Stimulated activated CD4-positive, alpha-beta T cell treated with anti-CD3 and anti-CD28 coated beads, TNF-alpha, amount 100 ng/mL, for 24 hours (primary cell): ENCODE data around the gene C16orf74.

Experiments used
- DNase-seq, 3 experiments: peaks; one replicate each; pipeline ENCODE4 v3.0.0-alpha.2; 2020; ENCODE audit warnings: low read depth in 3 of 3

C16orf74 gene

DNA sequence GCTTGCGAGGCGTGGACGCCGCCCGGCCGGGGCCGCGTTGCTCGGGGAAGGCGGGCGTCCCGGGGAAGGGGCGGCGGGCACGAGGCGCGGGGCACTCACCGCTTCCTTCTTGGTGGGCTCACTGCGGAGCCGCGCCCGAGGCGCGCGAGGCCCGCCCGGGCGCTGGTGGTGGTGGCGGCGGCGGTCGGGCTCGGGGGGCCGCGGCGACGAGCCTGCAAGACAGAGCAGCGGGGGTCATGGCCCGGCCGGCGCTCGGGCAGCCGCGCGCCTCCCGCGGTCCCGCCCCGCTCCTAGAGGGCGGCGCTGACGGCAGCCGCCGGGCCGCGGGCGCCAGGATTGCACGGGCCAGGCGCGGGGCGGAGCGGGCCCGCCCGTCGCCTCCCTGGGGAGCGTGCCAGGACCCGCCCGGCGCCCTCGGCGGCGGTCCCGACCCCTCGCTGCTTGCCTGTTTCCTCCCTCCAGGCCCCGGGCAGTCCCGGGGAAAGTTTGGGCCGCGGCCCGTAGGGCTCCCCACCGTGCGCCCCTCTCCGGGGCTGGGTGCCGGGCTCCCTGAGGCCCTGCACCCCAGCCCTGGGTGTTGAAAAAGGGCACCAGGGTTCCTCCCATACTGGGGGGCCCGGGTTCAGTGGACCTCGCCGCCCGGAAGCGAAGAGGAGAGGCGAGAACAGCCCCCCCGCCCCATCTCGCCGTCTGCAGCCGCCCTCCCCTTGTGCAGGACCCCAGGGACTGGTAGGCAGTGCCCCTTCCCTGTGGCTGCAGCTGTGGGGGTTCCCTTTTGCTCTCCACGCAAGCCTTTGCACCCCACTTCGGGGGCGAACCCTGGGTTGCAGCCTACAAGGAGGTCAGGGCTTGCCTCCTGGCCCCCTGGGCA lies at the start of gene C16orf74:
C16orf74 (minus strand) TSS at position 270 of the 871 bp plus-strand sequence. CDS start 15,879 bp downstream, outside the sequence.
- DNase-seq: no peak

DNA sequence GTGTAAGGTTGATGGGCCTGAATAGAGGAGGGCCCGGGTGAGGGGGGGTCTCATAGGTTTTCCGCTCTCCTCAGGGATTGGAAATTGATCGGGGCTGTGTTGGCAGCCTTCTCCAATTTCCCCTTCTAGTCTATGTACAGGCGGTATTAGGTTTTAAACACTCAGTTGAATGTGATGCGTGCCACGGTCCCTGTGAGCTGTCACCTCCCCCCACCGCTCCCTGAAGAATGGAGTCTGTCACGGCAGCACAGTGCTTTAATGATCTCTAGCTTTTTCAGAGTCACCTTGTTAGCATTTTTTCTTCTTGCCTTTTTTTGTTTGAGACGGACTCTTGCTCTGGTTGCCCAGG lies 49.4 kb upstream of the C16orf74 start:
- peak in 1 of 3 experiments; percentile 6 for DNase-seq

DNA sequence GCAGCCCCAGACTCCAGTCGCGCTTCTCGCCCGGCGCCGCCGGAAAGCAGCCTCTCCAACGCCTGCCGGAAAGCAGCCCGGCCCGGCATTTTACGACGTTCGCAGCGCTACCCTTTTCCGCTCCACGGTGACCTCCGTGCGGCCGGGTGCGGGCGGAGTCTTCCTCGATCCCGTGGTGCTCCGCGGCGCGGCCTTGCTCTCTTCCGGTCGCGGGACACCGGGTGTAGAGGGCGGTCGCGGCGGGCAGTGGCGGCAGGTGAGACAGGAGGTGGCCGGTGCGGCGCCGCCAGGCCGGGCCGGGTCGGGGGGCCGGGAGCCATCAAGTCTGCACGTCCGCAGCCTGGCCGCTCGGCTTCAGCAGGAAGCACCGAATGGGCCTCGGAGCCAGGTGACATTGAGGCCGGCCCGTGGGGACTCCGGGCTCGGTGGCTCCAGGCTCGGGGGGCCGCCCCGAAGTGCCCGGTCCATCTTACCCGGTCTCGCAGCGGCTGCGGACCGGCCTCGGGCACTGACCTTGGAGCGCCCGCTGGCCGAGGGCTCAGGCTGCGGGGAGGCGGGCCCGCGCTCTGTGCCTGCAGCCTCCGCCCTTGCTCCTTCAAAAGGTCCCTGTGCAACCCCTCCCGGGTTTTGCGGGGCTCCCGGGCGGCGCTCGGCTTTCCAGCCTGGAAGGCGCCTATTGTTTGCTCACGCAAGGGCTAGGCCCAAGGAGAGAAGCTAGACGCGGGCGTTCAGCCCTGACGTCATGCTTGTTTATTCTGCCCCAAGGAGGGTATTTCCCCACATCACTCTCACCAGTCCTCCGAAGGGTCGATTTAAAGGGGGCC lies 48.8 kb upstream of the C16orf74 start, which contains the start of the genes COX4I1 and EMC8:
COX4I1 (plus strand) TSS at position 199 of the 824 bp plus-strand sequence. CDS start 1,511 bp downstream, outside the sequence.
EMC8 (minus strand) TSS at position 48 of the 824 bp plus-strand sequence. CDS start 249 bp downstream, outside the sequence.
- peak; percentile 88 to 95 (median 89) for DNase-seq

DNA sequence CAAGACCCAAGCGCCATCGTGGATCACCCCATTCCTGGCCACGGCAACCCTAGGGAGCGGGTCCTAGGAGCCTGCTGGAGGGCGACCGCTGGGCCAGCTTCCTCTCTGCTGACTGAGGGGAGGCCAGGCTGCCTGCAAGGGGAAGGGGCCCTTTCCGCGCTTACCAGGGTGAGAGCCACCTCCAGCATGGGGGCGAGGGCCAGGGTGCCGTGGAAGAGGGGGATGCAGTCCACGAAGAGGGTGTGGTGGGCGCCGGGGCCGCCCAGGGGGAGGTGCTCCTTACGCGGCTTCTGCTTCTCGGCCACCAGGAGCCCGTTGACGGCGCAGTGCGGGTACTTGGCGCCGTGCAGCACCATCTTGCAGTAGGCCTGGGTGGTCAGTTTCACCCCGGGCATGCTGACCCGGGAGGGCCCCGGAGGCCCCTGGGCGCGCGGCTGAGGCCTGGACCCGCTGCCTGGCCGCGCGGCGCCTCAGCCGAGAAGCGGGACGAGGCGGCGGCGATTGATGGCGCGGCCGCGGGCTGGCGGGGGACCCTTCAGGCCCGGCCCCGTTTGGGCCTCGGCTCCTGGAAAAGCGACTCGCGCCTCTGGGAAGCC lies 48.1 kb upstream of the C16orf74 start:
- peak in 1 of 3 experiments; percentile 15 for DNase-seq

DNA sequence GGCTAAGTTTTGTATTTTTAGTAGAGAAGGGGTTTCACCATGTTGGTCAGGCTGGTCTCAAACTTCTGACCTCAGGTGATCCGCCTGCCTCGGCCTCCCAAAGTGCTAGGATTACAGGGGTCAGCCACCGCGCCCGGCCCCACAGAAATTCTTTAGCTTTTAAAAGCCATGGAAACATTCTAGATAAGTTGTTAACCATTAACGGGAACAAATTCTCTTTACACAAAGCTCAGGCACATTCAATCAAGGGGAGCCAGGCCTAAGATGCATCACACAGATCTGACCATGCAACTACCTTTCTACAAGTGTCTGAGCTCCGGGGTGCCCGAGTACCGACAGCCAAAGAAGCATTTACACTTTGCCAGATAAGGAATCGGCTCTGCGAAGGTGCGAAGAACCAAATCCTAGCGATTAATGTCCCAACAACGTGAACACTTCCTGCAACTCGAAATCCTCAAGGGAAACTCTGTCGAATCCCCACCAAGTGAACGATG lies 47.4 kb upstream of the C16orf74 start:
- DNase-seq: no peak

DNA sequence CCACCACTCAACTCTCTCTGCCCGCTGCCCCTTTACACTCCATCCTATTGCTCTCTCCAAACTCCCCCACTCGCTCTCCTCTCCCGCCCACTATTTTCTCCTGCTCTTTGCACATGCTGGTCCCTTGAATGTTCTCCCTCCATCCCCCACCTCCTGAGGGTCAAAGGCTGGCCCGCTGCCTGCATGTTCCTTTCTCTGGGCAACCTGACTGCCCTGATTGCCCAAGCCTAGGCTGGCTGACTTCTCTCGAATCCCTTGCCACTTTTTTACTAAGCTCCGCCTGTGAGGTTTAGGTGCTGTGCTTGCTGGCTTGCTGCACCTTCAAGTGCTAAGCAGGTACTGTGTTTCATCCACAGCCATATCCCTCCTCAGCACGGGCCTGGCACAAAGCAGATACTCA lies 45.7 kb upstream of the C16orf74 start:
- DNase-seq: no peak

DNA sequence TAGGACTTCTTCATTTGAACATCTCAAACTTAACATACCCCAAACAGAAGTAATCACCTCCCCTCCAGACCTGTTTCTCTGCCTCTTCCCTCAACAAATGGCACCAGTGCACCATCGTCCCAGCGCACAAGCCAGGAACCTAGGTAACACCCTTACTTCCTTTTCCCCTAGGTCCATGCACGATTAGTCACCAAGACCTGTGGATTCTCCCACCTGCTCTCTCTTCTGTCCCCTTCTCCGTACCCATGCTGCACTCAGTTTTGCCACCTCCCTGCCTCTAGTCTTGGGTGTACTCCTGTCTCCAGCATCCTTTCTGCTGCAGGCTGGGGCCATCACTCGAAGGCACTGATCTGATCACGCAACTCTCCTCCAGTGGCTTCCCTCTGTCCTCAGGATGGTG lies 45.3 kb upstream of the C16orf74 start:
- DNase-seq: no peak

DNA sequence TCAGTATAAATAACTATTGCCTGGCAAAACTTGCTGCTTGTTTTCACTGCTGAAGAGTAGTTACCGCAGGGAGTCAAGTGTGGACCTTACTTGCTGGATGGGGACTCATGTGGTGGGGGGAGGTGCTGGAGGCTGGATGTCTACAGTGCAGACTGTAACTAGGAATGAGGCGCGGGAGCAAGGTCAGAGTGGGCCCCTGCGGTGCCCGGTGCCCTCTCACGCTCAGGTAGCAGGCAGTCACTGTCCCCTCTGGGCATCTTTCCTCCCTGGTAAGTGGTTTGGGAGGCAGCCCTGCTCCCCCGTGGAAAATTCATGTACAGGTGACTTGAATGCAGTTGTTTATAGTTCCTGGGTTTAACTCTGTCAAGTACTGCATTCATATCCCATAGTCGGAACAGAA lies 43.8 kb upstream of the C16orf74 start:
- DNase-seq: no peak

DNA sequence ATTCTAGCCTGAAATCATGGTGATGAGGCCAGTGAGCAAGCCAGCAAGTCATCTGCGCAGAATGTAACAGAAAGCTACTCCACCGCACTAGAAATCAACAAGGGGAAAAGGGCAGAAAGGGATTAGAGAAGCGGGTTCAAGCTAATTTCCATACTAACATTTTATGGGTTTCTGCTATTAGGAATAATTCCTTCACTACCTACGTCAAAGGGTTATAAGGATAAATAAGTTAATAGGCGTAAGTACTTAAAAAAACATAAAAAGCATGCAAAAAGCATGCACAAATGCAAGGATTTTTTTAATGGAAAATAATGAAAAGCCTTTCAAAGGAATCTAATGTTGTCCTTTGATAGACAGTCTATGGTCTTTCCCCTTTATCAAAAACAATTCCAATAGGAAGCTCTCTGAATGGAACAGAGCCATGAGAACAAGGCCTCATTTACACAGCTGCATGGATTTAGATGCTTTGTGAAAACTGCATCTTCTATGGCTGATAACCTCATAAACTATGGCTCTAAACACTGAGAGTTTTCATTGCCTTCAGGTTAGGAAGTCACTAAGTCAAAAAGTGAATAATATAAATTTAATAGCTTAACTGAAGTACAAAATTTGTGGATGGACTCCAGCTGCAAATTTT lies 42.9 kb upstream of the C16orf74 start:
- no peak for DNase-seq

DNA sequence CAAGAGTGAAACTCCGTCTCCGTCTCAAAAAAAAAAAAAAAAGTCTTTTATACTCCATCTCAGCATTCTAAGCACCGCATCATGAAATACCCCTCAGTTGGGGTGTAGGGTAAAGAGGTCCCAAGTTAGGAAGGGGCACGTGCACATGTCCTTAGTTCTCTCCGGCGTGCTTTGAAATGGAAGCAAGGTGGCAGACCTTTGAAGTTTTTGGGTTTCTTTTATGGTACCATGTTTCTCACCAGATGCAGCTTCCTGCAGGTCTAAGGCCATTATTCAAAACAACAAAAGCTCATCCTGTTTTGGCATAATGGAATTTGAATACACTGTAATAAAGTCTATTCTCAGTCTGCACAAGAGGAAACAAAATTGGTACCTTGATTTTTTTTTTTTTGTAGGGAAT lies 38.9 kb upstream of the C16orf74 start:
- DNase-seq: no peak

DNA sequence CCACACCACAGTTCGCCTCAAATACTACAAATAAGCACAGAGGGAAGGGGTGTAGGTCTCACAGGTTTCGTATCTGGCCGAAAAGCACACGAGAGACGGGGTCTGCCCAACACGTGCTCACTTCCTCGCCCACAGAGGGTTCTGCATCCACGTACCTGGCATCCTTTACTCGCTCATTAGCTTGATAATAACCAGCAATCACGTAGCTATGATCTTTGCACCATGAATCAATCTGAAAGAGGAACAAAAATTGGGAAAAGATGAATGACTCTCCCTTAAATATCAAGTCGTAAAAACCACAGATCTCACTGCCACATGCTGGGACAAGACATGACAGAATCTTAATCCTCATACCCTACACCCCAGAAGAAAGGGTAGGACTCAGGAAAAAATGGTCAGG lies 37.9 kb upstream of the C16orf74 start:
- no peak for DNase-seq

DNA sequence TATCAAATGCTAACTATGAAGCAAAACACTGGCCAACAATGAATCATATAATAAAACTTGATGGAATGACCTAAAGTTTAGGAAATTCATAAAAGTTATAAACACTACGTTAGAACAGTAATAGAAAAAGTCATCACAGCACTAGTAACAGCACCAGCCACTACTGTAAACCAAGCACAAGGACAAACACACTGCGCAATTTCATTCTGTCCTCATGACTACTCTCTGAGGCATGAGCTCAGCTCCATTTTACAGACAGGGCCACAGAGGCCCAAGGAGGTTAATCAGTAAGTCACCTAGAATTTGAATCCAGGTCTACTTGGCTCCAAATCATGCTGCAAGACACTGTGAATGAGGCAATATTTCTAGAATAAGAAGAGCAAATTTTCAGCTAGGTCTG lies 35.0 kb upstream of the C16orf74 start:
- no peak for DNase-seq

DNA sequence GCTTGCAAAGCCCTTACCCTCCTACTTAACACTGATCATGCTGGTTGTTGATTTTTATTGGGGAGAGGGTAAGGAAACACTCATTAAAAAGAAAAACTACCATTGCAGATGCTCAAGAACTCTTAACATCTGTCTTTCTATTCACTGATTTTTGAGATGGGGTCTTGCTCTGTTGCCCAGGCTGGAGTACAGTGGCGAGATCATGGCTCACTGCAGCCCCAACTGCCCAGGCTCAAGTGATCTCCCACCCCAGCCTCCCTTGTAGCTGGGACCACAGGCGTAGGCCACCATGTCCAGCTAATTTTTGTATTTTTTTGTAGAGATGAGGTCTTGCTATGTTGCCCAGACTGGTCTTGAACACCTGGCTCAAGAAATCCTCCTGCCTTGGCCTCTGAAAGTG lies 33.9 kb upstream of the C16orf74 start:
- DNase-seq: no peak

DNA sequence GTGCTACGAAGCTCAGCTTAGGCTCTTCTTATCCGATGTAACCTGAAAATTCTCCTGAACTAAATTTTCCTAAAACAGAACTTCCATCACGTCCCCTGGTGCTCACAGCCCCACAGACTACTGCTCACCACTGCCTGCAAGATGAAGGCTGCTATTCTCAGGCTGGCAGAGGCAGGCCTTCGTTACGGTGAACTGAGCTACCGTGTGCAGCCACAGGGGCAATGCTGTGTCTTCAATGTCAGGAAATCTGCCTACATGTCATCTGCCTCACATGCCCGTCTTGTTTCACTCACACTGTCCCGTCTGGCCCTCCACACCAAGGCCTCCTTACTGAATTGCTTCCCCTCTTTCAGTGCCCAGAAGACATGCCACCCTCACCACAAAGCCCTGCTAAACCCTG lies 32.5 kb upstream of the C16orf74 start:
- no peak for DNase-seq

DNA sequence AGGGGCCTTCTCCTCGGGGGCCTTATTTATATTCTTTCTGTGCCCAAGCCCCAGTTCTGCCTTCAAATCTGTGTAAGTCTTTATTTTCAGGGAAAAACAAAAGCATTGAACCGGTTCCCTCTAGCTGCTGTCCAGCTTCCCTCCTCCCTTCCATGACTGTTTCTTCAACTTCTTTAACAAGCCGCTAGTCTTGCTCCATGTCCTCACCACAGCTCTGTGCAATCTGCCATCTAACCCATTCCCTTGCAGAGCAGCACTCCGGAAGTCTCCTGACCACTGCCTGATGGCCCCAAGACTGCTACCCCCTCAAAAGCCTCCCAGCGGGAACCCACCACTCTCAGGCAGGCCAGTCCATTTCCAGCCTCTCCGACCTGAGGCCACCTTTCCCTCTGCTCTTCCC lies 31.6 kb upstream of the C16orf74 start:
- DNase-seq: no peak

DNA sequence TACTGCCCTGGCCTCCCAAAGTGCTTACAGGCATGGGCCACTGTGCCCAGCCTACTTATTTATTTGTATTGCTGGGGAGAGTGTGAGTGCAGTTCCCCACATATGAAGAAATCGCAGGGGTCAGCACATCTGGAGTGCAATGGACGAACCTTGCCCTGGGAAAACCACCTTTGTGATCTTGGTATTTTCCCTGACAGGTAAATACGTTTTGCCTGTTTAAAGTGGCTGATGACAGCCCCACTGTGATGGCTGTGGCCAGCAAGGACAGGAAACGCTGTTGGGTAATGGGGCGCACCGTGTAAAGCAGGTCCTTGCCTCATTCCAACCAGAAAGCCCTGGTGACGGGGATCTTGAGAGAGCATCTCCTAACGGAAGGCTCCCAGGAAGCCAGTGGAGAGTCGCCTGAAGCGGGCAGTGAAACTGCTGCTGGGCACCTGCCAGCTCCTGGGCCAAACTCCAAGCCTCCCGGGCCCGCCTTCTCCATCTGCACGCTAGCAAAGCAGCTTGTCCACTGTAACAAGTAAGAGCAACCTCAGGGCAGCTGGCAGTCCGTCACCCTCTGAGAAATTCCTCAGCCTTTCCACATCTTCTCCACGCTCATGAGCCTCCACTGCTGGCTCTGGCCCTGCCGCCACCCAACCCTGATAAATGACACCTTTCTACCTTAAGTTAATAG lies 30.9 kb upstream of the C16orf74 start:
- DNase-seq: no peak

DNA sequence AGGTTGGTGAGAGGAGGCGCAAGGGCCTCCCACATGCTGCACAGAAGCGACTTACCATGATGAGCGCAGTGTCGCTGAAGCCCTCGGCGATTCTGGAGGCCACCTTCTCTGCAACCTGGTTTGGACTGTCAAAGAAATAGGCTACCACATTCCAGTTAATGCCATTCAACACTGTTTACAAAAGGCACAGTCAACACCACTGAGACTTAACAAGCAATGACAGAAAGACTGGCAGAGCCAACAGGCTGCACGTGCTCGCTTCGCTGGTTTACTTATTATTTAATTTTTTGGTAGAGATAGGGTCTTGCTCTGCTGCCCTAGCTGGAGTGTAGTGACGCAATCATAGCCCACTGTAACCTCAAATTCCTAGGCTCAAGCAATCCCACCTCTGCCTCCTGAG lies 30.3 kb upstream of the C16orf74 start:
- DNase-seq: no peak

DNA sequence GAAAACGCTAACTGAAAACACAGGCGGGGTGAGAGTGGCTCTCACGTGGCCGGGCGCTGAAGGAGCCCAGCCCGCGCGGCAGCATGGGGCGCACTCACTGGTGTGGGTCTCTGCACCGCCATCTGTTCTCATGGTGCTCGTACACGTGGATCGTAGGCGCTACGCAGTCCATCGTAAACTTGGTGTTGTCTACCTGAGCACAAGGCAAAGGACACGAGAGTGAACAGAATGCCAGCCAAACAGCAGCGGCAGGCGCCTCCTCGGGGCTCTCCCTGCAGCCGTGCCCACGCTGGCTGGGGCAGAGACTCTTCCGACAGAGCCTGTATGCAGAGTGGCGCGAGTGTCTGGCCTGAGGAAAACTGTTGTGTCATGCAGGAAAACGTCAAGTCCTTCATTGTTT lies 29.4 kb upstream of the C16orf74 start:
- DNase-seq: no peak

DNA sequence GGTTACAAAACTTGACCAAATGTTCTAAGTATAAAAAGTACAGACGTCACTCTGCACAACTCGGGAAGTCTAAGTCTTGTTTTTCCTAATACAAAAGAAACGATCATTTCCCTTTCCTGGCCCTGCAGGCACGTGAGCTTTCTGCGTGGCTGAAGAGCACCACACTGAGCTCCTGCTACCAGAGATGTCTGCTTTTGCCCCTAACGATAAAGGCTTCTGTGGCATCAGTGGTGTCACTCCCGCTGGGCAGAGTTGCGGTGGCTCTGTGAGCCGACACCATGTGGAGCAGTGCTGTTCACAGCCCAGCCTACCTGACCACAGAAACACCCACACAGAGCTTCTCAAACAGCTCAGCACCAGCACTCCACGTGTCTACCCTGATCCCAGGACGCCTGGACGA lies 28.0 kb upstream of the C16orf74 start:
- no peak for DNase-seq

DNA sequence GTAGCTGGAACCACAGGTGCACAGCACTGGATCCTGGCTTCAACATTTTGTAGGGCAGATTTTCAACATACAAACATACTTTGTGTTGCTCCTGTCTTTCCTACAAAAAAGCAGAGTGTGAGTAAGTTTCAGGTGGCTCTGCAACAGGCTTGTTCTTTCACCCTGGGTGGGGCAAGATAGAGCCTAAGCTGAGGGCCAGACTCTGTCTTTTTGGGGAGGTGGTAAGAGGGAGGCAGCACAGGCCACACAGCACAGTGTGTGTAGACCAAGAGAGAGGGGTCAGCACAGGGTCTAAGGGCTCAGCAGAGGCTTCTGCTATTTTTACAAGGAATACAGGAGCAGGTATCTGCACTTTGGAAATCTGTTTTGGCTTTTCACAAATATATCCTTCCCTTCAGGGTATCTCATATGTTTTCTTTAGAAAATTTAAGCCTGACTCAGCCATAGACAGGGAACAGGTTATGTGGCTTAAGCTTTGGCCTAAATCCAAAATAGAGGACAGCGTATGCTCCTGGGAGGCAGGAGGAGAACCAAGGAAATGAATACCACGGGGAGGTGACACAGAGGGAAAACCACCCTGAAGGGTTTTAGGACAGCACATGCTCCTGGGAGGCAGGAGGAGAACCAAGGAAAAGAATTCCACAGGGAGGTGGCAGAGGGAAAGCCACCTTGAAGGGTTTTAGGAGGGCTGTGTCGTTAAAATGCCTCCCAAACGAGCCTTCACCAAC lies 26.9 kb upstream of the C16orf74 start:
- DNase-seq: no peak
